Pulmonary artery endothelial cell (primary cell): Measurements from ENCODE around the gene RASL10B. TPM values are rescaled to one million over a fixed set of nuclear protein-coding genes. Genes with fewer than 3 reads are reported as not detected.
A peak's percentile ranks its signal among the peaks of the same experiment; 100 is the strongest.
"Not testable (repeated sequence)": the region's sequence is repeated elsewhere in the genome, so short reads cannot be mapped to it uniquely, and the experiment has no call there.

Experiments
- DNase-seq: peaks from one replicate; pipeline ENCODE4 v3.0.0-alpha.2; 2011; ENCODE audit warnings: low read depth, low spot score
- total RNA-seq: library from RNA; depleted of rRNA; stranded (reverse); fragments of >200 nt; gene quantifications from 2 replicates; pipeline ENCODE4 v1.2.3, GENCODE V29; 2014

Gene RASL10B
- total RNA-seq, 1 donor from 2014 or later = 0.20 TPM

DNA sequence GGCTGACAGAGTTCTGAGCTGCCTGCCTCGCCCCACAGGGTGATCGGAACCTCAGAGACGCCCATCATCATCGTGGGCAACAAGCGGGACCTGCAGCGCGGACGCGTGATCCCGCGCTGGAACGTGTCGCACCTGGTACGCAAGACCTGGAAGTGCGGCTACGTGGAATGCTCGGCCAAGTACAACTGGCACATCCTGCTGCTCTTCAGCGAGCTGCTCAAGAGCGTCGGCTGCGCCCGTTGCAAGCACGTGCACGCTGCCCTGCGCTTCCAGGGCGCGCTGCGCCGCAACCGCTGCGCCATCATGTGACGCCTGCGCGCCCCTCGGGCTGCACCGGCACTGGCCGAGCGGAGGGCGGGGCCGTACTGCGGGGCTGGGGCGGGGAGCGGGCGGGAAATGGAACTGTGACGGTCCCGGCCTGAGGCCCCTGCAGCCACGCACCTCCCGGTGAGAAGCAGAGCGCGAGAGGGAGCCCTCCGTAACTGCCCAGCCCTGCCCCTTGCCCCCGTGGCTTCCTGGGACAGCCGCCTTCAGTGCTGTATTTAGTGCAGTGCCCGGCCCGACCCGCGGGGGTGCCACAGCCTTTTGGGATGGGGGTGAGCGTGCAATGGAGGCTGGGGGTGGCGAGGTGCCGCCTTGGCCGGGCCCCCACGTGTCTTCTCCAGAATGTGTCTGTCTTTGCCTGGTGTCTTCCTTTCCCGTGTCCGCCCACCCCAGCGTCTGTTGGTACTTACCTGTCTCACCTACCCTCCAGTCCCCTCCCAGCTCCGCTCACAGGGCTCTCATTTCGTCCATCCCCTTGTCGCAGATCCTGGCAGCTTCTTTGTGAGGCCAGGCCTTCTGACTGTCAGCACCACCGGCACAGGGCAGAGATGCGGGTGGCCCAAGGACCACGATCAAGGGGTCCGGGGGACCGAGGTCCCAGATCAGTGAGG is 9.8 kb downstream of the RASL10B start:
- no peak for DNase-seq

DNA sequence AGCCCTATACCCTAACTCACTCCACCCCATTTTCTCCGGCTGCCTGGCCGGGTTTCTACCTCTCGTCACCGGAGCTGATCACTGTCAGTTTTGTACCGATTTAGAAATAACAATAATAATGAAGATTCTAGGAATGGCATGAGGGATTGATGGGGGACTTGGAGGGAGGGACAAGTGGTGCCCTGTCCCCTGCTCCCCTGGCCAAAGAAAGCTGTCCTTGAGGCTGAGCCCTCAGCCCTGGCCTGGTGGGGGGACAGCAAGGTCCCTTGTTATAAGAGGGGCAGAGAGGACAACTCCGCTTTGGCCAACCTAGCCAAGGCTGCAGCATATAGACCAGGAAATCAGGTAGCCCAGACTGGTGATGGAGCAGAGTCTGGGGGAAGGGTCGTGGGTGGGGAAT is 11.1 kb downstream of the RASL10B start:
- DNase-seq = no peak

DNA sequence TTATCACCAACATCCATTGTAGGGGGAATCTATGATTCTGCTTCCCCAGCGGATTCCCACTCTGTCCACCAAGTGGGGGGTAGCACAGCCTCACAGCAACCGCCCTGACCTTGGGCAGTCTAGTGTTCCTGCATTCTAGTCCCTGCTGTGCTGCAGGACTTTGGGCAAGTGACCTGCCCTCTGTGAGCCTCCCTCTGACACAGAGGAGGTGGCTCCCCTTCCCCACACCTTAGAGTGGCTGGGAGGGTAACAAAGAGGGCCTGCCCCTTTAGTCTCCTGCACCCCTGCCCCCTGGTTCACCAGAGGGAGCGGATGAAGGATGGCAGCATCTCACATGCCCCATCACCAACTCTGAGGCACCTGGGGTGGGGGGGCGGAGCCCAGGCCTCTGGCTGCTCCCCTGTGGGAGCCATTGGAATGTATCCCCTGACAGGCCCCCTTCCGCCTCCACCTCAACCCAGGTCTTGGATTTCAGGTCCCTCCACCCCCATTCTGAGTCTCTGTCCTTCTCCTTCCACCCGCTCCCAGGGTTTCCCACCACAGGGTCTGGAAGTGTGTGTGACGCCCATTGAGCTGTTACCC is 11.5 kb downstream of the RASL10B start:
- DNase-seq = no peak

DNA sequence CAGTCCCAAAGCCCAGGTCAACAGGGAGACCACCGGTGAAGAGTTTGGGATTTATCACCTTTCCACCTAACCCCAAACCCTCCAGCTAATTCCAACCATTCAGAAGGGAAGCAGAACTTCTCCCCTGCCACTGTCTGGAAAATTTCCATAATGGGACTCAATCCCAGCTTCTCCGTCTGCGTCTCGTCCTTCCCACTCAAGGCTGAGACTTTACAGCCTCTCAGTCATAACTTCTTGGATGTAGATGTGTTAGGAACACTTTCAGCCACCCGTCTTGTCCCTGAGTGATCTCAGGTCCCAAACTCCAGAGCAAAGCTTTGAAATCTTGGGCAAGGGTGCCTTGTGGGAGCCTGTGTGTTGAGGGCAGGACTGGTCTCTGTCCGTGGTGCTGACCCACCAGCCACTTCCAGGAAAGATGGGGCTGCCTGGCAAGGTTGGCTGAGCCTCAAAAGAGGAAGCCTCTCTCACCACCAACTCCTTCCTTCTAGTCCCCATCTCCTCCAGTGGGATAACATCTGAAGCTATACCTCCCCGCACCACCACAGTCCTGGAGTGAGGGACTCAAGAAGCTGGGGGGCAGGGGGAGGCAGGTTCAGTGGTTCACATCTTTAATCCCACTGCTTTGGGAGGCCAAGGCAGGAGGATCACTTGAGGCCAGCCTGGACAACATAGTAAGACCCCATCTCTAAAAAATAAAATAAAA is 12.3 kb downstream of the RASL10B start:
- no peak for DNase-seq

DNA sequence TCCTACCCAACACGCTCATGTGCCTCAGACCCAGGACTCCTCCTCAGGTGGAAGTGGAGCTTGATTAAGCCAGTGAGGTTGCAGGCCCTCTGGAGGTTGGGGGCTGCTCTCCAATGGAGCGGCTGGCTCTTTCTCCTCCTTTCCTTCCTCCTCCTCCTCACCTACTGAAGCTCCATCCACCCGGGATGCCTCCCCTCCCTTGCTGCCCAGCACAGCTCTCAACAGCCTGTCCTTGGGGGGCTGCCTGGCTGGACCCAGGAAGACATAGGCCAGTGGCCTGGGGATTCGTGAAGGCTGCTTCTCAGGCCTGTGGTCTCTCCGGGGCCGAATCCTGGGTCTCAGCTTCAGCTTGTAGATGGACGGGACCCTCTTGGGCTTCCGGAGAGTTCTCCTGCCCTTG is 13.4 kb downstream of the RASL10B start:
- no peak for DNase-seq

DNA sequence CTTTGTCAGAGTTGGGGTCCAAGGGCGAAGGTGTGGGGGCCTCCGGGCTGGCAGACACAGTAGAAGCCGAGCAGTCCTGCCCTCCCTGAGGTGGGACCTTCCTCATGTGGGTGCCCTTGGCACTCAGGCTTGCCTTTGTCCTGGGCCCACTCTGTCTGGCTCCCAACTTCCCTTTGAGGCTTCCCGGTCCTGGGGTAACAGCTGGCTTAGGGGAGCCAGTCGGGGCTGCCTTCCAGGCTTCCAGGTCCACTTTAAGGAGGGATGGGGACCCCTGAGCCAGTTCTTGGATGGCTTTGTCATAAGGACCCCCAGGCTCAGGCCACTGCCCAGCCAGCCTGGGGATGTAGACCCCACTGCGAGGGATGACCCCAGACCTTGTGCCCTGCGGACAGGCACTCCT is 13.8 kb downstream of the RASL10B start:
- DNase-seq = no peak

DNA sequence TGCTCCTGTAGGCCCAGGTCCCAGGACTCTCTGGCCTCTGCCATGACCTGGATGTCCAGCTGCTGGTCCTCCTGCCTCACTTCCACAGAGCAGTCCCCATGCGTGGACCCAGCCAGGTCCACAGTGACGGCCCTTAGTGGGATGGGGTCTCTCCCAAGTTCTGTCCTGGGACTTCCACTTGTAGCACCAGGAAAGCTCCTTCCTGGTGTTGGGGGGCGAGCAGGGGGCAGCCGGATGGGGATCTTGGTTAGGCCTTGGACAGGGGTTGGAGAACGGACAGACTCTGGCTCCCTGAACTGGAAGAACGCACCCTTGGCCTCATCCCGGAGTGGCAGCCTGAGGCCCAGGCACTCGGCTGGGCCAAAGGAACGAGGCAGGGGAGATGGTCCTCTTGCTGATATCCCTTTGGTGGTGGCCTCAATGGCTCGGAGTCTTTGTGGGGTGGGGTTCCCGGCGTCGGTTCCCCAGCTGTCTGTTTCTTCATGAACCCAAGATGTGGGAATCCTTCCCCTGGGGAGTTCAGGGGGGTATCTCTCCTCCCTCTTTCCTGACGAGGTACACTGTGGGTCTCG is 14.4 kb downstream of the RASL10B start:
- DNase-seq = no peak

DNA sequence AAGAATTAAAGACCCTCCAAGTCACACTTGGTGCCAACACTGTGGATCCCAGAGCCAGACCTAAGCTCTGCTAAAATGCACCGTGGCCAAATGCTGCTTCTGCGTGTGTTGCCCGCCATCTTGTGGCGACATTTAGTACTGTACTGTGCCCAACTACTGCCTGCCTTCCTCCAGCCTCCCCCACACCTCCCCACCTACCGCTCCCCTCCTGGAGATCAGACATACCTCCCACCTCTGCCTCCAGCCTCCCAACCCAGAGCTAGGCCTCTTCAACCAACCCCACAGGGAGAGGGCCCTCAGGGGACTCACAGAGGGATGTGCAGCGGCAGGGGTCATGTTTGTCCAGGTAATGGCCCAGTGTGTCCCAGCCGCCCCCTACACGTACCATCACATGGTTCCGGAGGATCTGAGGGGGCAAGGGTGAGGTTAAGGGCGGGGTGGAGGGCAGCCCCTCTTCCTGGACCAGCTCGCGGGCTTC is 16.1 kb downstream of the RASL10B start:
- DNase-seq = peak; percentile 37

DNA sequence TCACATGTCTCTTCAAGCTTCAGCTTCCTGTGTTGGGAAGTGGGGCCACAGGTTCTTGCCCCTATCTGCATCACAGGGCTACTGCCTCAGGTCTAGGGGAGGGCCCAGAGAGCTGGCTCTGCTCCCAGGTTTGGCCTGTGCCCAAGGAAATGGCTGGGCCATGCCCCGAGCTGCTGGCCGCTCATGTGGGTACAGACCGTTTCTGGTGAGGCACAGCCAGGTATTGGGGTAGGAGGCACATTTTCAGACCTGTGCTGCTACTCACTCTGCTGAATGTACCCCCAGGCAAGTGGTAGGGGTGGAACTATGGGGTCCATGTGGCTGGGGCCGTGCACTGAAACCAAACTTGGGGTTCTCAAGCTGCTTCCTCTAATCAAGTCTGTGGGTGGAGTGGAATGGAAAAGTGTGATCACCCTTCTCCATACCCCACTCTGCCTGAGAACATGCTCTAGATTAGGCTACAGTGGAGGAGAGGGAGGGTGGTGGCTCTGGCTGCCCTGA is 17.0 kb downstream of the RASL10B start:
- no peak for DNase-seq

DNA sequence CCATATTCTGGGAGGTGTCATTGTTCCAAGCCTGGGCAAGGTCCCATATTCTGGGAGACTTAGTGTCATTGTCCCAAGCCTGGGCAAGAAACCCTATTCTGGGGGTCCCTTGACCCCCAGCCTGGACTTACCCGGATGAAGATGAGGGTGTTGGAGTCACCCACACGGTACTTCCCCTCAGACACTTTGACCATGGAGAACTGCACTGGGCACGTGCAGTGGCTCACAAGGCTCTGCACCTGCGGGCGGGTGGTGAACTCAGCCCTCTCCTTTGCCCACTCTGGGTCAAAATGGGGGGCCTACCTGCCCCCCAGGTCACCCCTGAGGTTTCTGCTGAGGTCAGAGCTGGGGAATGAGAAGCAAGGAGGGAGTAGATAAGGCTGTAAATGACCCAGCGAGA is 17.5 kb downstream of the RASL10B start:
- DNase-seq = no peak

DNA sequence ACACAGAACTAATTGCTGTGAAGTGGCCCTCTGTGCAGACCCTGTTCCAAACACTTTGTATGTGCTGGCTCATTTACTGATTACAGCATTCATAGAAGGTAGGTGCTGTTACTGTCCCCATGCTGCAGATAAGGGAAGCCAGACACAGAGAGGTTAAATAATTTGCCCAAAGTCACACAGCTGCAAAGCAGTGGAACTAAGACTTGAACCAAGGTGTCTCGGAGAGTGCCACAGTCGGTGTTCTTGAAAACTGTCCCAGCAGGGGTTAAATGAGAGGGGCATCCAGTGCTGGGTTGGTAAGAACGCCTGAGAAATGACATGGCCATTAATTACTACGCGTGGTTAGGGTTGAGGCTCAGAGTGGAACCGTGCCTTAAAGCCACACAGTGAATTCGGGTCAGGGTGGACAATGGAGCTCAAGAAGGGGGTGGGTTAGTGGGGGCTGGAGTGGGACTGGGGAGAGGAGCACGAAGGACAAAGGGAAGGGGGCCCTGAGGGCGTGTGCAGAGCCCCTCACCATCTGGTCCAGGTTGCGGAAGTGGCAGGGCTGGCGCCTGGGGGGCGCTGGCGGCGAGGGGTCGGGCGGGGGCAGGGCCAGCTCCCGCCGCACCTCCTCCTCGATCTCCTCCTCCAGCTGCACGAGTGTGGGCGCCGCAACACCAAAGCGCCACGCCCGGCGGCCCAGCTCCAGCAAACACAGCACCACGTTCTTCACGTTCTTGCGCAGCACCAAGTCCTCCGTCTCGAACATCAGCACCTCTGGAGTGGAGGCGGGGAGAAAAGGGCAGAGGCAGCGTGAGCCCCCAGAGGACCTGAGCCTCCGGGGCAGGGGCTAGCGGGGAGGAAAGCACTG is 18.3 kb downstream of the RASL10B start:
- DNase-seq = no peak

DNA sequence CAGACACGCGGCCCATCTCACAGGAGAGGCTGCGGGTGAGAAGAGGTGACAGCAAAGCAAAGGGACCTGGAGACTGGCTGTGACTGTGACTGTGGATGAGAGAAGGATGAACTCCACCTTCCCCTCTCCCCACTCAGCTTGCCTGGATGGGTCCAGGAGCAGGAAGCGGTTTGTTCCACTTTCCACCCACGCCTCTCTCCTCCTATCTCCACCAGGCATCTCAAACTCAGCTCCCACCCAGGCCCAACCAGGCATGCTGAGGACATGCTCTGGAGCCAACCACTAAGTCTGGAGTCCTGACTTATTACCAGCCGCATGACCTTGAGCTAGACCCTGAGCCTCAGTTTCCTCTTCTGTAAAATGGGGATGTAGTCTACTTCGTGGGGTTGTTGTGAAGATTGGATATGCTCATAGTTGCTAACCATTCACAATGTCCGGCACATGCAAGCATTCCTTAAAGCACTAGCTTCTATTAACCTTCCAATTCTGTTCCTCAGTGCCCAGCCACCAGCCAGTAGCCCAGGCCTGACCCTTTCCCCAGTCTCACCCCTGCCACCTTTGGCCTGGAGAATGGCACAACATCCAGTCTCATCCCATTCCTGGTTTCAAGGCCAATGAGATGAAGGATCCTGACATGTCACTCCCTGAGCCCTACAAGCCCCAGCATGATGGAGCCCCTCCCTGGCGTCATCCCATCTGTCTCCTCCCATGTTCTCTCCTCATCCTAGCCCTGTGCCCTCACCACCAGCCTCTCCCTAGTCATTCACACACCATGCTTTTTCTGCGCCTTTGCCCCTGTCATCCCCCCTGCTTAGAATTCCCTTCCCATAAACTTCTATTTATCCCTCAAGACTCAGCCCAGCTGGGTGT is 19.3 kb downstream of the RASL10B start:
- DNase-seq = no peak

DNA sequence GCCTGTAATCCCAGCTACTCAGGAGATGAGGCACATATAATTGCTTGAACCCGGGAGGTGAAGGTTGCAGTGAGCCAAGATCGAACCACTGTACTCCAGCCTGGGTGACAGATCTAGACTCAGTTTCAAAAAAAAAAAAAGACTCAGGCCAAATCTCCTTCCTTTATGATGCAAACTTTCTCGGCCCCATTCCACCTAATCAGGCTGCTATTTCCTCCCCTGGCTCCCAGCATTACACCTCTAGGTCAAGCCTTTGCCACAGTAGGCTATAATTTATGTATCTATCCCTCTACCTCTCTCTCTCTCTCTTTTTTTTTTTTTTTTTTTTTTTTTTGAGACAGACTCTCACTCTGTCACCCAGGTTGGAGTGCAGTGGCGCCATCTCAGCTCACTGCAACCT is 20.1 kb downstream of the RASL10B start:
- not testable (repeated sequence) for DNase-seq

DNA sequence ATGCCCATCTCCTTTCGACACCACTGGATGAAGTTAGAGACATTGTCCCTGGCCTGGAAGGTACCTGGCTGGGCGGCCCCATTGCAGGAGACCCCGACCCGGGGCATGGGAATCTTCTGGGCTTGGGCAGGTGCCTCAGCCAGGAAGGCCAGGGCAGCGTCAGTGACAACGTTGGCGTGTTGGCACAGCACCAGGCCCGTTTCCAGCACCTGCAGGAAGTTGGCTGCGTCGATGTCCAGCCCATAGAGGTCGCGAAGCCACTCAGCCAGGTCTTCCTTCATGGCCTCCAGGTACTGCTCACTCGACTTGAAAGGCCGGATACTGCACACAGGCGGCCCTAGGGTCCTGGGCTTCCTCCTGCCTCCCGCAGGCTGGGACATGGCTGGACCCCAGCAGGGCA is 21.0 kb downstream of the RASL10B start:
- DNase-seq = no peak

DNA sequence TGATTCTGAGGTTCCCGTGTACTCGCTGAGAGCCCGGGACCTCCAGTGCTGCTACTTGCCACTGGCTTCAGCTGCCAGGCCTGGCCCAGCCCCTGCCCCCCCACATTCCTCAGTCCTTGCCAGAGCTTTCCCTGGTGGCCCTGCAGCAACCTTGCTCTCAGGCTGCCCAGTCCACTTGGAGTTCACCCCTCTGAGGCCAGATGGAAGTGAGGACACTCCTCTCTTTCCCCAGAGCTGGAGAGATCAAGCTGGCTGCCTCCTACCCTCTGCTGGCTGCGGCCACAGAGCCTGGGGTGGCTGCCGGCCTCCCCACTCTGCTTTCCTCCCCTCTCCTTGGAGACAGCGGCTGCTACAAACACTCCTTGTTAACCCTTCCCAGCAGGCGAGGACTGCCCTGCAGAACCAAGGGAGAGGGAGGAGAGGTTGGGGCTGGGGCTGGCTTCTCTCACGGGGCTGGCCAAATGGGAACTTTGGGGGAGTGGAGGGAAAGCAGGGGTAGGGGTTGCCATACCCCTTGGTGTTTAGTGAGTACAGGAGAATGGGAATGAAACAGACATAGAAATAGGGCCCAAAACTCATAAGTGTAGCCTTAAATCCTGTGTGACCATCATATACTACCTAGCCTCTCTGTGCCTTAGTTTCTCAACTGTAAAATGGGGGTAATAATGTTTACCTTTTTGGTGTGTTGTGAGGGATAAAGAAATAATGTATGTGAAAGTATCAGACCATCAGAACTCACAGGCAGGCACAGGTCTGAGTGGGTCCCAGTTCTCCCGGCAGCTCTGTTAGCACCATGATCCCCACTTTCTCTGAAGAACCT is 21.7 kb downstream of the RASL10B start, which contains the start of gene GAS2L2:
Gene GAS2L2 (minus strand): TSS at position 295 of the 820 bp plus-strand sequence. CDS start 389 bp downstream, outside the sequence.
- DNase-seq = no peak

DNA sequence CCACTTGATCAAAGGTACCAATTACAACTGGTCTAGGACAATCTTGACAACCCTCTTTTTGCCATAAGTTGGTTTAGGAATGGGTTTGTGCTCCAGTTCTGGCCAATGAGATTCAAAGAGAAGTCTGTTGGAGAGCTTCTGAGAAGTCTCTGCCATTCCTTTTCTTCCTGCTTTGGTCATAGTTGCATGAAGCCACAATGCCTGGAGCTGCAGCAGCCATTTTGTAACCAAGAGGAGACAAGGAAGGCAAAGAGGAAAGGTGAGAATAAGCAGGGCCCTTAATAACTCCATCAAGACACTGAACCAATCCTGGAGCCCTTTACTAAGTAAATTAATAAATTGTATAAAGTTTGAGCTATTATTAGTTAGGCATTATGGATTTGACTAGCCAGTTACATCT is 25.8 kb downstream of the RASL10B start:
- DNase-seq = no peak

DNA sequence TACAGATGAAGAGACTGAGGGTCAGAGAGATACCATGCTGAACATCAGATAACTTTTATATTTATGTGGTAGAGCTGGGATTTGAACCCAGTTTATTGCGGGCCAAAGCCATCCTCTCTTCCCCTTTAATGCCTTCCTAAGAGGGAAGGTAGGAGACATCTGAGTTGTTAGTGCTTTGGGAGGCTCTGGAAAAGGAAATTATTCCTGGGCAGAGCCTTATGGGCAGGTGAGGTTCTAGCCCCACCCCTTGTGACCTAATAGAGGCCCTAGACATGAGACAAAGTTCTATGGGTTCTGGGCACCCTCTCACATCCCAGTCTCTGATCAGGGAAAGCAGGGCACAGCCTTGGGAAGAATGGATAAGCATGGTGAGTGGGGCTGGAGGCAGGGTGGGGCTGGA is 29.1 kb downstream of the RASL10B start, which contains the start of gene C17orf50:
Gene C17orf50 (plus strand): TSS at position 301 of the 400 bp plus-strand sequence. CDS start 55 bp downstream, at position 356.
- no peak for DNase-seq

DNA sequence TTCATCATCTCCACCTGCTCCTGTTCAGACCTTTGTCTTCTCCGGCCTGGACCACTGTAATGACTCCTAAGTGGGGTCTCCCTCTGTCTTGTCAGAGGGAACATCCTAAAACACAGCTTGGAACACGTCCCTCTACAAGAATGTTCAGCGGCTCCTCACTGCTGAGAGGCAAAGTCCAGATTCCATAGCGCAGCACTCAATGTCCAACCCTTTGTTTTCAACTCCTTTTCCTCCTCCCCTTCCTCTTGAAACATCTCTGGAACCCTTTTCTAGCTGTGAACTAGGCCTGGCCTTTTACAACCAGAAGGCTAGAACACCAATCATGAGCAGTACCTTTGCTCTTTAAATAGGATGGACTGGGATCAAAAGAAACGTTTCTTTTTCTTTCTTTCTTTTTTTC is 30.2 kb downstream of the RASL10B start:
- DNase-seq = no peak

DNA sequence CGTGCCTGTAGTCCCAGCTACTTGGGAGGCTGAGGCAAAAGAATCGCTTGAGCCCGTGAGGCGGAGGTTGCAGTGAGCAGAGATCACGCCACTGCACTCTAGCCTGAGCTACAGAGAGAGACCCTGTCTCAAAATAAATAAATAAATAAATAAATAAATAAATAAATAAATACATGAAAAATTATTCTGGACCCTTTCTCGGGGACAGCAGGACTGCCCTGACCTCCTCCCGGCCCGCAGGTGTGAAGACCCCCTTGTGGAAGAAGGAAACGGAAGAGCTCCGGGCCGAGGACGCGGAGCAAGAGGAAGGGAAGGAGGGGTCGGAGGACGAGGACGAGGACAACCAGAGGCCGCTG is 32.3 kb downstream of the RASL10B start:
- no peak for DNase-seq
